Liver (tissue), 9 donors: ENCODE data around the gene AMPH. TPM values are rescaled to one million over a fixed set of nuclear protein-coding genes. Genes with fewer than 3 reads are reported as not detected.

Experiments
- DNase-seq: peaks from one replicate; pipeline ENCODE4 v3.0.0-alpha.2; 2017; ENCODE audit warnings: low spot score
- H3K27ac ChIP-seq, 2 donors: one replicate each; pipeline ENCODE4 v1.7.0; 2013; ENCODE audit warnings: inconsistent platforms in 2 of 2, low read length in 2 of 2, control low read depth in 1 of 2, low read depth in 1 of 2, mild to moderate bottlenecking in 1 of 2
- H3K27me3 ChIP-seq, 4 donors: one replicate each; pipeline versions ENCODE4 v1.6.1 to v1.7.0; 2013; ENCODE audit warnings: low read length in 3 of 4, inconsistent platforms in 1 of 4, mild to moderate bottlenecking in 1 of 4, moderate library complexity in 1 of 4; ENCODE audit not compliant: control insufficient read depth in 4 of 4, insufficient read depth in 4 of 4
- H3K36me3 ChIP-seq, 4 donors: one replicate each; pipeline versions ENCODE4 v1.6.1 to v1.7.0; 2013; ENCODE audit warnings: low read length in 3 of 4, mild to moderate bottlenecking in 3 of 4, low read depth in 1 of 4, moderate library complexity in 1 of 4; ENCODE audit not compliant: control insufficient read depth in 4 of 4, insufficient read depth in 3 of 4
- H3K4me1 ChIP-seq, 4 donors: one replicate each; pipeline versions ENCODE4 v1.6.1 to v1.7.0; 2013; ENCODE audit warnings: low read length in 3 of 4, mild to moderate bottlenecking in 3 of 4, moderate library complexity in 1 of 4; ENCODE audit not compliant: control insufficient read depth in 4 of 4, insufficient read depth in 4 of 4
- H3K4me3 ChIP-seq, 3 donors: one replicate each; pipeline versions ENCODE4 v1.6.1 to v1.7.0; 2013; ENCODE audit warnings: low read length in 3 of 3, control low read depth in 1 of 3, low read depth in 1 of 3, mild to moderate bottlenecking in 1 of 3
- H3K9ac ChIP-seq, 2 donors: one replicate each; pipeline ENCODE4 v1.7.0; 2013; ENCODE audit warnings: low read length in 2 of 2, mild to moderate bottlenecking in 2 of 2, moderate library complexity in 2 of 2, control low read depth in 1 of 2, low read depth in 1 of 2
- H3K9me3 ChIP-seq, 4 donors: one replicate each; pipeline versions ENCODE4 v1.6.1 to v1.7.0; 2013; ENCODE audit warnings: low read length in 3 of 4; ENCODE audit not compliant: control insufficient read depth in 4 of 4
- ATF3 ChIP-seq: IDR thresholded peaks from 2 replicates; pipeline ENCODE4 v1.6.1; 2016; ENCODE audit warnings: antibody characterized with exemption
- CTCF ChIP-seq: fragments of 150-350 bp; IDR thresholded peaks from 2 replicates; pipeline ENCODE4 v1.5.1; 2017; ENCODE audit warnings: improper control_type of control experiment, low read depth, low read length; ENCODE audit not compliant: missing input control
- EGR1 ChIP-seq, 2 donors: IDR thresholded peaks; 2 replicates each; pipeline ENCODE4 v1.6.1; 2016 to 2018; ENCODE audit warnings: antibody characterized with exemption in 2 of 2, low read depth in 2 of 2
- FOXA2 ChIP-seq: IDR thresholded peaks from 2 replicates; pipeline ENCODE4 v1.6.1; 2016; ENCODE audit warnings: antibody characterized with exemption
- GABPA ChIP-seq, 2 donors: IDR thresholded peaks in 1 of 2; conservative IDR thresholded peaks in 1 of 2; 2 replicates each; pipeline ENCODE4 v1.6.1; 2016; ENCODE audit warnings: antibody characterized with exemption in 2 of 2, mild to moderate bottlenecking in 1 of 2, moderate library complexity in 1 of 2
- HNF4A ChIP-seq, 2 donors: conservative IDR thresholded peaks; 2 replicates each; pipeline ENCODE4 v1.6.1; 2016; ENCODE audit warnings: antibody characterized with exemption in 2 of 2, mild to moderate bottlenecking in 2 of 2
- HNF4G ChIP-seq: IDR thresholded peaks from 2 replicates; pipeline ENCODE4 v1.6.1; 2016; ENCODE audit warnings: antibody characterized with exemption
- JUND ChIP-seq, 2 donors: IDR thresholded peaks; 2 replicates each; pipeline ENCODE4 v1.6.1; 2016; ENCODE audit warnings: antibody characterized with exemption in 2 of 2
- MAX ChIP-seq: IDR thresholded peaks from 2 replicates; pipeline ENCODE4 v1.6.1; 2016; ENCODE audit warnings: antibody characterized with exemption
- NR2F2 ChIP-seq: IDR thresholded peaks from 2 replicates; pipeline ENCODE4 v1.6.1; 2016; ENCODE audit warnings: antibody characterized with exemption
- RAD21 ChIP-seq, 2 donors: IDR thresholded peaks; 2 replicates each; pipeline ENCODE4 v1.6.1; 2016; ENCODE audit warnings: antibody characterized with exemption in 2 of 2, mild to moderate bottlenecking in 2 of 2
- REST ChIP-seq: IDR thresholded peaks from 2 replicates; pipeline ENCODE4 v1.6.1; 2016; ENCODE audit warnings: antibody characterized with exemption, mild to moderate bottlenecking
- RXRA ChIP-seq, 2 donors: IDR thresholded peaks; 2 replicates each; pipeline ENCODE4 v1.6.1; 2017 to 2018; ENCODE audit warnings: antibody characterized with exemption in 2 of 2, mild to moderate bottlenecking in 1 of 2
- TAF1 ChIP-seq: conservative IDR thresholded peaks from 2 replicates; pipeline ENCODE4 v1.6.1; 2016; ENCODE audit warnings: antibody characterized with exemption, mild to moderate bottlenecking
- YY1 ChIP-seq: IDR thresholded peaks from 2 replicates; pipeline ENCODE4 v1.6.1; 2016; ENCODE audit warnings: antibody characterized with exemption, mild to moderate bottlenecking
- ZBTB33 ChIP-seq: IDR thresholded peaks from 2 replicates; pipeline ENCODE4 v1.6.1; 2016; ENCODE audit warnings: antibody characterized with exemption
- WGBS: extraction: QIAGEN DNeasy Blood & Tissue Kit; methylation state at CpG from one replicate; pipeline ENCODE4 v1.1.7; 2013; 5-methylcytosine and 5-hydroxymethylcytosine counted together
- polyA plus RNA-seq, 2 donors: library from polyadenylated mRNA; stranded (reverse) in 1 of 2; unstranded in 1 of 2; fragments of 200-250 nt in 1 of 2; fragments of >200 nt in 1 of 2; fragmentation: Nextera tagmentation in 1 of 2; extraction: Ambion mirVana in 1 of 2; gene quantifications; one replicate each; pipeline versions ENCODE4 v1.2.1 to v1.2.3, GENCODE V29; 2013 to 2015
- total RNA-seq, 2 donors: library from RNA; depleted of rRNA; stranded (reverse); fragments of >200 nt; gene quantifications; one replicate each; pipeline ENCODE4 v1.2.3, GENCODE V29; 2014
- donor health status: healthy.
- donor health status: healthy.
- donor health status: healthy.
- donor health status: healthy.
- donor health status: healthy.

AMPH gene
- total and polyA plus RNA-seq, 4 donors: 0.13 to 0.25 (median 0.20) TPM

- 66% methylated on average over 11 of the region's 11 CpGs for WGBS
- TF ChIP-seq MAX: no peak
- TF ChIP-seq HNF4A (conservative IDR thresholded peaks at IDR 0.05): no peak
- no peak for TF ChIP-seq TAF1
- no peak for TF ChIP-seq YY1
- no peak for TF ChIP-seq EGR1 (IDR thresholded peaks at IDR 0.05; ENCODE audit: low read depth in 2 of 2)
- TF ChIP-seq GABPA (IDR thresholded peaks at IDR 0.05 in 1 of 2, conservative IDR thresholded peaks at IDR 0.05 in 1 of 2): no peak
- TF ChIP-seq NR2F2: no peak
- TF ChIP-seq RXRA (IDR thresholded peaks at IDR 0.05): no peak
- no peak for TF ChIP-seq REST
- TF ChIP-seq ATF3: no peak
- no peak for TF ChIP-seq FOXA2
- TF ChIP-seq ZBTB33: no peak
- no peak for TF ChIP-seq HNF4G
- no peak for TF ChIP-seq RAD21 (IDR thresholded peaks at IDR 0.05)
- TF ChIP-seq JUND (IDR thresholded peaks at IDR 0.05): no peak
- TF ChIP-seq CTCF: no peak
- DNase-seq: no peak
These were observed 46.5 kb downstream of the AMPH start for GRCh38 chr7:38584443-38585210.

More at GRCh38 chr7:38584443-38585210, 46.5 kb downstream of the AMPH start:
- Histone ChIP-seq H3K9ac (no peak overlapping the region), H3K36me3 (no peaks in the 10 kb centered on the region), H3K4me3 (no peak overlapping the region), H3K27ac (no peak overlapping the region), H3K9me3 (no peaks in the 10 kb centered on the region), H3K4me1 (no peaks in the 10 kb centered on the region), H3K27me3 (peaks cover 0 to 4% (median 0%) of the 10 kb centered on the region in 4 donors)
